ENCODE data around the gene FSIP1.
"Not testable (repeated sequence)": the region's sequence is repeated elsewhere in the genome, so short reads cannot be mapped to it uniquely, and the experiment has no call there.

FSIP1 gene

DNA sequence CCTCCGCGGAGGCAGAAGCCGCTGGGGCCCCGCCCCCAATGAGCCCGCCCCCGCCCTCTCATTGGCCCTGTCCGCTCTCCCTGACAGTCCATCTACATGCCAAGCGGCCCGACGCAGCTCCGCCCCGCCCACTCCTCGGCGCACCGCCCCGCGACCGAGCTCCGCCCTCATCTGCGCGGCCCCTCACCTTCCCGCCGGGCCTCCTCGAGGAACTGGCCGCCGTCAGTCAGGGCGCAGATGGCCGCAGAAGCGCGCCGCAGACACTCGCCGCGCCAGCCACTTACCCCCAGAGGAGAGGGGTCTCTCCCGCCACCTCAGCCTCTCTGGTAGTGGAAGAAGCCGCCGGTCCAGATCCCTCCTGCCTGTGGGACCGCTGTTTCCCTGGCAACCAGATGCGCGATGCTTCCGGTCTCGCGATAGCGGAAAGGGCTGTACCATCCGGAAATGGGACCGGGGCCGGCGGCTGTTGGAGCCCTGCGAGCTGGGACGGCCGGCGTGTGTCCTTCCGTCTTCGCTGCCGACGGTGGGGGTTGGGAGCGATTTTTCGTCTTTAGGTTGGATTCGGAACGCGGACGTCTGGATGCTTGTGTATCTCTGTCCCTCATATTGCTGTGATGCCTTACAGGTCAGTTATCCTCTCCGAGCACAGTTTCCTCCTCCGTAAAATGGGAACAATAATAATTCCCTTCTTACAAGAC lies at the start of gene FSIP1:
Gene FSIP1, minus strand, starts transcription at position 401 of the 698 bp plus-strand sequence. CDS start 6,317 bp downstream, outside the sequence.
- DNase-seq (ENCODE audit: low read depth) = peak; percentile 90

DNA sequence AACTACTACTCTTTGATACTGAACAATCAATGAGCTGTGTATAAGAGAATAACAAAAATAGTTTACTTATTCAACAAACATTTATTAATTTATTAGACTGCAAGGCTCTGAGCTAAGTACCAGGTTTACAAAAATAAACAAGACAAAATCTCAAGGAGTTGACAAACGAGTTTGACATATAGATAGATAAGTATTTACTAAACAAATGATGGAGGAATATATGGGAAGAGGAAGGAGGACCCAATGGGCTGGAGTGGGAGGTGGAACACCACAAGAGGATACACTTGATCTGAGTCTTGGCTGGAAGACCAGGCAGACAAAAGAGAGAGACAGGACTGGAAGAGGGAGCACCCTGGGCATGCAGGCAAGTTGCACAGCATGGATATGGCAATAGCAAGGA lies 47.5 kb upstream of the FSIP1 start:
- no peak for DNase-seq (ENCODE audit: low read depth)

DNA sequence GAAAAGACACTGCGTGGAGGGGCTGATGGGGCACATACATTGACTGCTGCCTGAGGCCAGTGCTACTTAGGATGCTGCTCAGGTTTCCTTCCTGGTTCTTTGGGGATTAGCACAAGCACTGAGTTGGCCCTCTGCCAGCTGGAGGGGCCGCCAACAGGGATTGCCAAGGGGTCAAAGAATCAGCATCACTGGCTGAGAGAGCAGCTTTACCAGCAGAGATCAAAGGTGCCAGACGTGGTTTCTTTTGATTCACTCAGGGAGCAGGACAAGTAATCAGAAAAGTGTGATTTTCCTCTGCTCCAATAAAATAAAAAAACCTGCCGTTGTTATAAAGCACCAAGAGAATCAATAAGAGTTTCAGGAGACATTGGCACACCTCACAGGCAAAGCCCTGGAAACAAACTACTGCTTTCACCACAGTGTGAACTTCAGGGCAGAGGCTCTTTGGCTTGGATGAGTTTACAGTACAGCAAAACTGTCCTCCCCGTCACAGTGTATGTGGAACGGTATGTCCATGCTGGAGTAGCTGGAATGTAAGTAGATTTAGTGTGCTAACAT lies 45.8 kb upstream of the FSIP1 start:
- DNase-seq (ENCODE audit: low read depth) = no peak

DNA sequence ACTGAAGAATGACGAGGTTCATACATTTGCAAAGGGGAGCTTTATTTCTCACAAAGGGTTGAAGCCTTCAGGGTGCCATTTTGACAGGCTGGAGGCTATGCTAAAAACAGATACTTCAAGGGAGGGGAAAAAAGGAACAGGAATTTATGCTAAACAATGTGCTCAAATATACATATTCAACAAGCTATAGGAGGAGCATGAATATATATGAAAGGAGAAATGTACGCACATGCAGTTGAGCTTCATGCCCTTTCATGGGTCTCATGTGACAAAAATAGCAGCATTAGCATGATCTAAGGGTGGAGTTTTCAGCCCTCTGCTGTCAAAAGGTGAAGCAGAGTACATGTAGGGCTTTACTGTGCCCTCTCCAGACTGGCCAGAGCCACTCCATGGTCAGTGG lies 44.3 kb upstream of the FSIP1 start:
- no peak for DNase-seq (ENCODE audit: low read depth)

- no peak for DNase-seq (ENCODE audit: low read depth)
These were observed 41.0 kb upstream of the FSIP1 start for GRCh38 chr15:39823634-39824033.

- no peak for DNase-seq (ENCODE audit: low read depth)
These were observed 37.5 kb upstream of the FSIP1 start for GRCh38 chr15:39820050-39820602.

GRCh38 chr15:39819533-39819932 lies 36.9 kb upstream of the FSIP1 start:
- DNase-seq (ENCODE audit: low read depth) = no peak

DNA sequence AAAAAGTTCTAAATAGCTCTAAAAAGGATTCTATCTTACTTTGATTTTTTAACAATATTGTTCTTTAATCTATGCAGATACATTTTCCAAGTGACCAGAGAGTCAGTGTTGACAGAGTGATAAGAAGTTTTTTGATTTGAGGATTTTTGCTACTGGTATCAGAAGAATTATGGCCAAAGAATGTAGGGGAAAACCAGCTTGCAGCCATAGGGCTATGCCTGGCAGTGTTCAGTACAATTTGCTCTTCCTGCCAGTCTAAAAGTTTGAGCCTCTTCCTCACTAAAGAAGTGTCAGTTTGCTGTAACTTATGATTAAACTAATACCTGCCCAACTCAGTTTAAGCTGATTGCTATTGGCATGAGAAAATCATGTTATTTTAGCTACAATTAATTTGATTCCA lies 35.3 kb upstream of the FSIP1 start:
- DNase-seq (ENCODE audit: low read depth) = no peak

- no peak for DNase-seq (ENCODE audit: low read depth)
These were observed 31.8 kb upstream of the FSIP1 start for GRCh38 chr15:39814489-39814888.

- not testable (repeated sequence) for DNase-seq (ENCODE audit: low read depth)
These were observed 30.0 kb upstream of the FSIP1 start for GRCh38 chr15:39812651-39813050.

DNA sequence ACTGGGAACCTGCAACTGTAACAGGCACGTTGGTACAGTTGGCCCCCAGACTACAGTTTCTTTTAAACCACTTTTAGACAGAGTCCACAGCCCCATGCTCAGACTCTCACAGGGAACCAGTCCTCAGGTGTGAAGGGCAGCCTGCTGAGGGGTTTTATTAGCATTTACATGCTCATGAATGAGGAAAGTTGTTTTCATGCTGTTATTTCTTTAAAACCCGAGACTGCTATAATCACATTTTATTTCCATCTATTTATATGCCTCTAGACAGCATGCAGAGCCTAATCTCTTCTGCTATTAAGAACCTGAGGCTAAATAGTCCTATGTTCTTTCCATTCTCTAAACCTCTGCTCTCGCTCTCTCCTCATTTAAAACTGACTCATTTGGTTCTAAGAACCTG lies 26.3 kb upstream of the FSIP1 start:
- no peak for DNase-seq (ENCODE audit: low read depth)

DNA sequence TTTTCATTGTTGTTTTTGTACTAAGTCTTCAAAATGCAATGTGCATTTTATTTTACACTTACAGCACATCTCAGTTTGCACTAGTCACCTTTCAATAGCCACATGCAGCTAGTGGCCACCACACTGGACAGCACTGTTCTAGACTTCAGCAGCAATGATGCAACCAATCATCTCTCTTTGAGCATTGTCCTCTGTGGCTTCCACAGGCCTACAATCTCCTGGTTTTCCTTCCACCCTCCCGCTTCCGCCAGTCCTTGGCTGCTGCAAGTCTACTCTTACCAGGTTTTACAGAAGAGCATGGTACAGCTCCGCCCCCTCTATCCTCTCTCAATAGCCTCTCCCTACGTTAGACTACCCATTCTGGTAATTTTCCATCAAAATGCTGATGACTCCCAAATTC lies 25.1 kb upstream of the FSIP1 start:
- no peak for DNase-seq (ENCODE audit: low read depth)

- DNase-seq (ENCODE audit: low read depth) = no peak
These were observed 21.4 kb upstream of the FSIP1 start for GRCh38 chr15:39804026-39804425.

GRCh38 chr15:39803016-39803415 lies 20.4 kb upstream of the FSIP1 start:
- no peak for DNase-seq (ENCODE audit: low read depth)

GRCh38 chr15:39801641-39802309 lies 19.1 kb upstream of the FSIP1 start:
- DNase-seq (ENCODE audit: low read depth) = no peak

GRCh38 chr15:39799552-39800011 lies 16.9 kb upstream of the FSIP1 start:
- no peak for DNase-seq (ENCODE audit: low read depth)

GRCh38 chr15:39798382-39798781 lies 15.7 kb upstream of the FSIP1 start:
- no peak for DNase-seq (ENCODE audit: low read depth)

DNA sequence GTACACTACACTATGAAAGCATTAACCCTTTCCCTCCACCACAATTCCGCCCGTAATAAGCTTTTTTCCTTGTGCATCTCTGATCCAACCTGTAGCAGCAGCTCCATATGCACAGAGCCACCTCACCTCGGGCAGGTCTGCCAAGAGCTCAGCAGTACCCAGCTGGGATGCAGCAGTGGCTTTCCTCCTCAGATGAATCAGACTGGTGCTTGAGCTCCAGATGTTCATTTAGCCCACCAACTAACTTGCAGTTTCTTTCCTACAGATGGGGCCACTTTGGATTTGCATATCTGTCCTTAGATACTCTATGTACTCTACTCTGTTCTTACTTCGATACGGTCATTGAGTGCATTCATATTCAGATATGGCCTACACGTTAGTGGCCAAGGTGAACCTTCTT lies 14.8 kb upstream of the FSIP1 start:
- DNase-seq (ENCODE audit: low read depth) = no peak

DNA sequence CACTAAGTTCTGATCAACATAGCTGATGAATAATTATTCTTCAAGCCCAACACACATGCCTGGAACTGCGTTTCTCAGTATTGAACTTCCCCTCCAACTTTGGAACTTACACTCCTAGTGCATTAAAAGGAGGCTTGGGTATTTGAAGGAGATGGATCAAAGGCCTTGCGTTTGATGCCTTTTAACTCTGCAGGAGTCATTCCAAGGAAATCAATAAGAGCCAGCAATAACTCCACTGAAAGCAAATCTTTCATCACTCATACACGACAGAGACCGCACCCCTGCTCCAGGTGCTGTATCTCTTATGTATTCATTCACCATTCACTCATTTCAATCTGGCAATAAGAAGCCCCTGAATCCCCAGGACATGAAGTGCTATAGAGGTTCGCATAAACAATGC lies 14.0 kb upstream of the FSIP1 start:
- DNase-seq (ENCODE audit: low read depth) = no peak

DNA sequence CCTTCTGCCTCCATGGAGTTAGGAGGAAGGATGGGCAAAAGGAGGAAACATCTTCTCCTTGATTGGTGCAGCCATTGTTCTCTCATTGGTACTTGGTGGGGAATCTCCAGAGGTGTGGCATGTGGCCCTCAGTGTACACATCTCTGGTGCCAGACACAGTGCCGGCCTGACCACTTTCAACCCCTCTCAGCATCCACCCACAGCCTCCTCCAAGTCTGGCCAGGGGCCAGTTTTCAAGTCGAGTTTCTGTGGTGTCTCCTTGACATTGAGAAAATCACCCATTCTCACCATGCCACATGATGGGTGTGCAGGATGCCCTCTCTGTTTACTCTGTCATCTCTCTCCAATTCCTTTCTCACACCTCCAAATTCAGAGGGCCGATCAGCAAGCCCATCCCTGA lies 12.8 kb upstream of the FSIP1 start:
- DNase-seq (ENCODE audit: low read depth) = no peak

- DNase-seq (ENCODE audit: low read depth) = no peak
These were observed 12.3 kb upstream of the FSIP1 start for GRCh38 chr15:39794954-39795353.

GRCh38 chr15:39793923-39794322 lies 11.3 kb upstream of the FSIP1 start:
- no peak for DNase-seq (ENCODE audit: low read depth)

DNA sequence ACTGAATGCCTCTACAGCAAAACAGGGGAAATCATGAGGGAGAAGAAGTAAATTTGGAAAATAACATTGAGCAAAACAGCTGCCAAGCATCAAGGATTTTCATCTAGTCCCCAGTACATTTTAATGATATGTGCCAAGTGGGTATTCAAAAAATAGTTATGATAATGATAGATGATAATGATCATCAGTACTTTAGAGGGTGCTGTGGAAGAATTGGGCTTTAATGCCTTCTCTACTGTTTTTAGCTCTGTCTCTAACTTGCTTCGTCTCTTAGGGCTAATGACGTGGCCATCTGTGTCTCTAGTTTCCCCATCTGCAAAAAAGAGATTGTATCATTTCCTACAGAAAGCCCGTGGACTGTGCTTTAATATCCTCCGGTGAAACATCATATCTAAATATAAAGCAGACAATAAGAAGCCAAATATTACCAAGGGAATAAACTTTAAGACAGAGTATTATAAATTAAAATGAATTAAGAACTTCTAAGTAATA lies 10.2 kb upstream of the FSIP1 start:
- no peak for DNase-seq (ENCODE audit: low read depth)

All from activated T-helper 1 cell treated with Interleukin-2 at 50 U/mL for 16 hours (primary cell).